ACC112 (cell line): ENCODE measurements around the gene DMRTA2.

Source experiments
- H2AFZ ChIP-seq: fragments of 200-600 bp; sonication (generic); one replicate; pipeline ENCODE4 v1.6.0; 2017; ENCODE audit warnings: antibody characterized with exemption, low read length; ENCODE audit not compliant: unreplicated experiment
- H3K27ac ChIP-seq: fragments of 200-600 bp; sonication (generic); 2 replicates; pipeline ENCODE4 v1.5.1; 2014; ENCODE audit warnings: low read depth, mild to moderate bottlenecking, antibody characterized with exemption, low read length, moderate library complexity
- H3K27me3 ChIP-seq: fragments of 200-600 bp; sonication (generic); 2 replicates; pipeline ENCODE4 v1.6.1; 2014; ENCODE audit warnings: mild to moderate bottlenecking, antibody characterized with exemption, low read length, moderate library complexity, mixed read lengths; ENCODE audit not compliant: insufficient read depth
- H3K36me3 ChIP-seq: fragments of 200-600 bp; sonication (generic); 2 replicates; pipeline ENCODE4 v1.6.1; 2016; ENCODE audit warnings: mild to moderate bottlenecking, antibody characterized with exemption, low read length, moderate library complexity, mixed read lengths; ENCODE audit not compliant: insufficient read depth
- H3K4me1 ChIP-seq: fragments of 200-600 bp; sonication (generic); one replicate; pipeline ENCODE4 v1.6.1; 2016; ENCODE audit warnings: low read length, mixed read lengths; ENCODE audit not compliant: insufficient read depth, unreplicated experiment, control insufficient read depth
- H3K4me3 ChIP-seq: fragments of 200-600 bp; sonication (generic); 2 replicates; pipeline ENCODE4 v1.5.1; 2014; ENCODE audit warnings: mild to moderate bottlenecking, low read depth, low read length
- H3K79me2 ChIP-seq: fragments of 200-600 bp; sonication (generic); one replicate; pipeline ENCODE4 v1.6.0; 2016; ENCODE audit warnings: low read length; ENCODE audit not compliant: control insufficient read depth, unreplicated experiment, insufficient read depth

DMRTA2 gene

GRCh38 chr1:50371749-50372148 is 51.5 kb downstream of the DMRTA2 start:
- Histone ChIP-seq H3K4me3 (no peak overlapping the region), H3K36me3 (no peaks in the 10 kb centered on the region), H3K79me2 (no peaks in the 10 kb centered on the region), H2AFZ (no peak overlapping the region), H3K27me3 (peaks cover 64% of the 10 kb centered on the region), H3K27ac (no peak overlapping the region), H3K4me1 (no peaks in the 10 kb centered on the region)

- H3K27me3 ChIP-seq: peaks cover 72% of the 10 kb centered on the region
- H3K36me3 ChIP-seq: no peaks in the 10 kb centered on the region
- no peak overlapping the region for H2AFZ ChIP-seq
- no peaks in the 10 kb centered on the region for H3K79me2 ChIP-seq
- no peak overlapping the region for H3K4me3 ChIP-seq
- no peak overlapping the region for H3K27ac ChIP-seq
- H3K4me1 ChIP-seq: no peaks in the 10 kb centered on the region
Observed at GRCh38 chr1:50369830-50370229, 53.4 kb downstream of the DMRTA2 start.

DNA sequence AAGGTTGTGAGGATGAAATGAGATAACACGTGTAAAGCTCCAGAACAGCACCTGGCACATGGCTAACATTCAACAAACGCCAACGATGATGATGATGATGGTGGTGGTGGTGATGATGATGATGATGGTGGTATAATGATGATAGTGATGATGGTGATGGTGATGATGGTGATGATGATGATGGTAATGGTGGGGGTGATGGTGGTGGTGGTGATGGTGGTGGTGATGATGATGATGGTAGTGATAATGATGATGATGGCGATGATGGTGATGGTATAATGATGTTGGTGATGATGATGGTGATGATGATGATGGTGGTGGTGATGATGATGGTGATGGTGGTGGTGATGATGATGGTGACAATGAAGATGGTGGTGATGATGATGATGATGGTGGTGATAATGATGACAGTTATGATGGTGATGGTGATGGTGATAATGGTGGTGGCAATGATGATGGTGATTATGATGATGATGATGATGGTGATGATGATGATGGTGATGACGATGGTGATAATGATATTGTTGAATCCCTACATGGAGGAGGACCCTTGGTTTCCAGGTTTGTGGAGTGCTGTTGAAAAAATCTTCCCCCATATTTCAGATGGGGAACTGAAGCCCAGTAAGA is 54.1 kb downstream of the DMRTA2 start:
- H3K27ac ChIP-seq: no peak overlapping the region
- H2AFZ ChIP-seq: no peak overlapping the region
- peaks cover 65% of the 10 kb centered on the region for H3K27me3 ChIP-seq
- no peaks in the 10 kb centered on the region for H3K36me3 ChIP-seq
- H3K4me3 ChIP-seq: no peak overlapping the region
- no peaks in the 10 kb centered on the region for H3K79me2 ChIP-seq
- no peaks in the 10 kb centered on the region for H3K4me1 ChIP-seq

- Histone ChIP-seq H3K27me3 (peaks cover 58% of the 10 kb centered on the region), H2AFZ (no peak overlapping the region), H3K36me3 (no peaks in the 10 kb centered on the region), H3K27ac (no peak overlapping the region), H3K4me1 (no peaks in the 10 kb centered on the region), H3K79me2 (no peaks in the 10 kb centered on the region), H3K4me3 (peak overlapping the region; percentile 13; the same call in 1 of the 2 replicates)
Observed at GRCh38 chr1:50368179-50369007, 54.9 kb downstream of the DMRTA2 start.
